GM23338 (cell line): ENCODE measurements around the gene ZNF555. TPM values are rescaled to one million over a fixed set of nuclear protein-coding genes. Genes with fewer than 3 reads are reported as not detected.

Source experiments
- ATAC-seq: fragments of 200-7000 bp; cut with Tn5 transposase; 3 replicates; pipeline ENCODE4 v1.9.1; 2020
- DNase-seq: peaks from one replicate; pipeline ENCODE4 v3.0.0-alpha.2; 2015; ENCODE audit warnings: low spot score
- H2AFZ ChIP-seq: fragments of 200-600 bp; sonication (generic); 2 replicates; pipeline ENCODE4 v1.8.0; 2016; ENCODE audit warnings: antibody characterized with exemption, mild to moderate bottlenecking, moderate library complexity
- H3F3A ChIP-seq: fragments of 200-600 bp; sonication (generic); replicated peaks from 2 replicates; pipeline ENCODE4 v1.8.0; 2017; ENCODE audit warnings: antibody characterized with exemption, mixed run types, low read depth
- H3K27ac ChIP-seq: fragments of 200-600 bp; sonication (generic); 2 replicates; pipeline ENCODE4 v1.6.1; 2016; ENCODE audit warnings: low read depth
- H3K27me3 ChIP-seq: fragments of 200-600 bp; sonication (generic); 2 replicates; pipeline ENCODE4 v1.8.0; 2016; ENCODE audit warnings: mild to moderate bottlenecking, mixed run types, moderate library complexity; ENCODE audit not compliant: insufficient read depth
- H3K36me3 ChIP-seq: fragments of 200-600 bp; sonication (generic); 2 replicates; pipeline ENCODE4 v1.8.0; 2016; ENCODE audit warnings: mild to moderate bottlenecking; ENCODE audit not compliant: insufficient read depth
- H3K4me1 ChIP-seq: fragments of 200-600 bp; sonication (generic); 2 replicates; pipeline ENCODE4 v1.8.0; 2016; ENCODE audit warnings: mild to moderate bottlenecking, moderate library complexity; ENCODE audit not compliant: insufficient read depth
- H3K4me2 ChIP-seq: fragments of 200-600 bp; sonication (generic); 2 replicates; pipeline ENCODE4 v1.7.1; 2017; ENCODE audit warnings: mixed run types
- H3K4me3 ChIP-seq: fragments of 200-600 bp; sonication (generic); 2 replicates; pipeline ENCODE4 v1.6.1; 2016; ENCODE audit warnings: mixed run types
- H3K79me2 ChIP-seq: fragments of 200-600 bp; sonication (generic); replicated peaks from 2 replicates; pipeline ENCODE4 v1.8.0; 2017; ENCODE audit warnings: mild to moderate bottlenecking; ENCODE audit not compliant: insufficient read depth
- H3K9me2 ChIP-seq: fragments of 200-600 bp; sonication (generic); 2 replicates; pipeline ENCODE4 v1.8.0; 2017; ENCODE audit not compliant: insufficient read depth
- H4K20me1 ChIP-seq: fragments of 200-600 bp; sonication (generic); replicated peaks from 2 replicates; pipeline ENCODE4 v1.8.0; 2017; ENCODE audit warnings: mild to moderate bottlenecking; ENCODE audit not compliant: insufficient read depth
- H3K27ac Mint-ChIP-seq: 2 replicates; pipeline ENCODE4 v1.8.0; 2020; ENCODE audit warnings: inconsistent platforms, mild to moderate bottlenecking, moderate library complexity, mixed read lengths
- H3K27me3 Mint-ChIP-seq: 3 replicates; pipeline ENCODE4 v1.8.0; 2022; ENCODE audit warnings: low read depth, mild to moderate bottlenecking, moderate library complexity, mixed read lengths, inconsistent platforms; ENCODE audit not compliant: insufficient read depth, poor library complexity
- H3K36me3 Mint-ChIP-seq: 3 replicates; pipeline ENCODE4 v1.8.0; 2021; ENCODE audit warnings: low read depth, mild to moderate bottlenecking, inconsistent platforms, moderate library complexity, mixed read lengths
- H3K4me1 Mint-ChIP-seq: 3 replicates; pipeline ENCODE4 v1.8.0; 2020; ENCODE audit warnings: mild to moderate bottlenecking, inconsistent platforms, mixed read lengths
- H3K4me3 Mint-ChIP-seq: 3 replicates; pipeline ENCODE4 v1.8.0; 2021; ENCODE audit warnings: moderate library complexity, mild to moderate bottlenecking, inconsistent platforms, mixed read lengths
- H3K9me3 Mint-ChIP-seq: 3 replicates; pipeline ENCODE4 v1.8.0; 2020; ENCODE audit warnings: moderate library complexity, mild to moderate bottlenecking, inconsistent platforms, mixed read lengths
- CREB1 ChIP-seq: fragments of 250-450 bp; sonication (Bioruptor Pico); IDR thresholded peaks from 2 replicates; pipeline ENCODE4 v1.5.0; 2020; ENCODE audit warnings: low read depth, mild to moderate bottlenecking, moderate library complexity
- CTCF ChIP-seq, 2 experiments: fragments of 200-600 bp in 1 of 2; sonication (generic) in 1 of 2; conservative IDR thresholded peaks; 2 replicates each; pipeline versions ENCODE4 v1.5.1 to v1.6.1; 2016 to 2017; ENCODE audit warnings: antibody characterized with exemption in 2 of 2, low read depth in 2 of 2, mild to moderate bottlenecking in 2 of 2, moderate library complexity in 1 of 2
- ETS1 ChIP-seq: IDR thresholded peaks from 2 replicates; pipeline ENCODE4 v1.6.1; 2016; ENCODE audit warnings: antibody characterized with exemption
- EZH2 ChIP-seq: fragments of 200-600 bp; sonication (generic); IDR thresholded peaks from one replicate; pipeline ENCODE4 v1.8.0; 2017; ENCODE audit warnings: antibody characterized with exemption, mild to moderate bottlenecking, low read depth; ENCODE audit not compliant: unreplicated experiment
- EZH2phosphoT487 ChIP-seq: fragments of 200-600 bp; sonication (generic); IDR thresholded peaks from one replicate; pipeline ENCODE4 v1.8.1; 2018; ENCODE audit warnings: antibody characterized with exemption; ENCODE audit not compliant: unreplicated experiment
- JUNB ChIP-seq: IDR thresholded peaks from one replicate; pipeline ENCODE4 v1.6.1; 2016; ENCODE audit warnings: antibody characterized with exemption; ENCODE audit not compliant: unreplicated experiment
- REST ChIP-seq: IDR thresholded peaks from one replicate; pipeline ENCODE4 v1.6.1; 2018; ENCODE audit warnings: antibody characterized with exemption; ENCODE audit not compliant: unreplicated experiment
- ZNF331 ChIP-seq: fragments of 250-450 bp; sonication (Bioruptor Pico); IDR thresholded peaks from 2 replicates; pipeline ENCODE4 v1.5.0; 2020; ENCODE audit warnings: low read depth, mild to moderate bottlenecking, moderate library complexity
- polyA plus RNA-seq: library from polyadenylated mRNA; unstranded; fragments of >200 nt; fragmentation: Nextera tagmentation; extraction: Ambion mirVana; gene quantifications from 2 replicates; pipeline ENCODE4 v1.2.1, GENCODE V29; 2016
- total RNA-seq: library from RNA; depleted of rRNA; stranded (reverse); fragments of >200 nt; shearing (Covaris generic); gene quantifications from 2 replicates; pipeline ENCODE4 v1.2.3, GENCODE V29; 2014

ZNF555 gene
- total and polyA plus RNA-seq, 2 experiments from 2014 or later, result 3.5 to 7.5 TPM

GRCh38 chr19:2887391-2887914, 46.2 kb downstream of the ZNF555 start:
- Mint-ChIP-seq H3K4me3 (no peak overlapping the region), H3K9me3 (peaks cover 73% of the 10 kb centered on the region), H3K4me1 (peaks cover 2% of the 10 kb centered on the region), H3K36me3 (peaks cover 8% of the 10 kb centered on the region), H3K27me3 (peaks cover 3% of the 10 kb centered on the region), H3K27ac (peak overlapping the region; percentile 98)
- H3K27ac ChIP-seq, result no peak overlapping the region
- ATAC-seq (peak; percentile 91), DNase-seq (peak; percentile 90)
- TF ChIP-seq ZNF331 (no peak), EZH2phosphoT487 (no peak), REST (no peak), JUNB (no peak), EZH2 (no peak), CREB1 (CRISPR knock-in tag) (no peak), ETS1 (no peak), CTCF (conservative IDR thresholded peaks at IDR 0.05; ENCODE audit: low read depth in 2 of 2) (peak; percentile 59)
- H3K36me3 ChIP-seq, result no peaks in the 10 kb centered on the region
- 0 out of 2 replicates have a peak, but pooled peaks cover 2% of the 10 kb centered on the region for H3K9me2 ChIP-seq
- H4K20me1 ChIP-seq, result no peaks in the 10 kb centered on the region
- H3K27me3 ChIP-seq, result no peaks in the 10 kb centered on the region
- peak overlapping the region; percentile 0; the same call in 1 of the 2 replicates for H2AFZ ChIP-seq
- H3F3A ChIP-seq, result no peaks in the 10 kb centered on the region
- no peaks in the 10 kb centered on the region; the same call in 1 of the 2 replicates for H3K4me1 ChIP-seq
- H3K4me2 ChIP-seq, result no peak overlapping the region
- H3K4me3 ChIP-seq, result no peak overlapping the region
- H3K79me2 ChIP-seq, result no peaks in the 10 kb centered on the region
